HCT116 (cell line): Measurements from ENCODE around the gene FAM83E. TPM values are rescaled to one million over a fixed set of nuclear protein-coding genes. Genes with fewer than 3 reads are reported as not detected.

Source experiments
- ATAC-seq: fragments of 200-7000 bp; cut with Tn5 transposase; 2 replicates; pipeline ENCODE4 v1.9.1; 2020; ENCODE audit warnings: mild to moderate bottlenecking, moderate library complexity
- BruUV-seq: library from RNA; stranded (reverse); fragments of 400-500 nt; replicated peaks from 2 replicates; lab custom pipeline; 2021; lab: Mats Ljungman, UMichigan
- CTCF ChIA-PET: fragments of 300-600 bp; sonication (Branson Sonifier 250); formaldehyde crosslinking; loops from one replicate; lab custom pipeline; 2021; ENCODE audit warnings: antibody characterized with exemption; lab: Charles Lee
- POLR2A ChIA-PET: fragments of 300-600, 350-600 bp; sonication (Branson Sonifier 250); formaldehyde crosslinking; loops from one replicate; lab custom pipeline; 2021; ENCODE audit warnings: antibody characterized with exemption; lab: Charles Lee
- RAD21 ChIA-PET, 2 experiments: fragments of 300-600 bp; sonication (Branson Sonifier 250); formaldehyde crosslinking; loops; one replicate each; lab custom pipeline; 2023; ENCODE audit warnings: low total read pairs in 2 of 2; ENCODE audit not compliant: uncharacterized antibody in 2 of 2, unreplicated experiment in 2 of 2, low non-redundant PET in 1 of 2; lab: Charles Lee
- DNase-seq: peaks from one replicate; pipeline ENCODE4 v3.0.0-alpha.2; 2010; ENCODE audit warnings: low read depth, low spot score
- H2AFZ ChIP-seq: fragments of 200-600 bp; shearing (Covaris generic), sonication (generic); 2 replicates; pipeline ENCODE4 v1.6.1; 2017; ENCODE audit warnings: low read depth, mixed run types, mixed read lengths, antibody characterized with exemption, low read length; ENCODE audit not compliant: poor library complexity, severe bottlenecking
- H3K27ac ChIP-seq: 2 replicates; pipeline ENCODE4 v1.5.1; 2012; ENCODE audit warnings: low read depth, low read length
- H3K27me3 ChIP-seq: fragments of 200-600 bp; sonication (generic); 2 replicates; pipeline ENCODE4 v1.6.1; 2016; ENCODE audit warnings: mixed run types, low read length, mixed read lengths; ENCODE audit not compliant: insufficient read depth
- H3K36me3 ChIP-seq, 2 experiments: fragments of 200-500 bp in 1 of 2; fragments of 200-600 bp in 1 of 2; sonication (Bioruptor generic) in 1 of 2; sonication (generic) in 1 of 2; 2 replicates each; pipeline versions ENCODE4 v1.5.1 to v1.6.1; 2014 to 2016; ENCODE audit warnings: low read length in 2 of 2, inconsistent platforms in 1 of 2, mixed read lengths in 1 of 2, mixed run types in 1 of 2; ENCODE audit not compliant: insufficient read depth in 2 of 2, control insufficient read depth in 1 of 2
- H3K4me1 ChIP-seq, 2 experiments: fragments of 200-600 bp in 1 of 2; sonication (generic) in 1 of 2; 2 replicates each; pipeline versions ENCODE4 v1.5.1 to v1.6.1; 2012 to 2017; ENCODE audit warnings: low read length in 2 of 2, inconsistent platforms in 1 of 2, mild to moderate bottlenecking in 1 of 2, mixed read lengths in 1 of 2, mixed run types in 1 of 2, moderate library complexity in 1 of 2; ENCODE audit not compliant: insufficient read depth in 2 of 2, control insufficient read depth in 1 of 2
- H3K4me2 ChIP-seq: fragments of 200-600 bp; sonication (generic); 2 replicates; pipeline ENCODE4 v1.6.1; 2017; ENCODE audit warnings: mixed run types, low read length, mixed read lengths
- H3K4me3 ChIP-seq, 2 experiments: fragments of 200-600 bp in 1 of 2; sonication (generic) in 1 of 2; replicated peaks in 1 of 2; 2 replicates each; pipeline ENCODE4 v1.5.1; 2011 to 2016; ENCODE audit warnings: low read length in 2 of 2, control low read depth in 1 of 2, low read depth in 1 of 2, mild to moderate bottlenecking in 1 of 2, mixed read lengths in 1 of 2, mixed run types in 1 of 2
- H3K79me2 ChIP-seq: fragments of 200-600 bp; sonication (generic); 2 replicates; pipeline ENCODE4 v1.6.1; 2017; ENCODE audit warnings: mild to moderate bottlenecking, mixed run types, low read length, moderate library complexity, mixed read lengths; ENCODE audit not compliant: insufficient read depth
- H3K9ac ChIP-seq: fragments of 200-600 bp; sonication (generic); 2 replicates; pipeline ENCODE4 v1.6.1; 2016; ENCODE audit warnings: low read length, mixed read lengths
- H3K9me2 ChIP-seq: fragments of 200-600 bp; sonication (generic), shearing (Covaris generic); 2 replicates; pipeline ENCODE4 v1.6.1; 2017; ENCODE audit warnings: mixed run types, mild to moderate bottlenecking, moderate library complexity; ENCODE audit not compliant: insufficient read depth
- H3K9me3 ChIP-seq, 2 experiments: fragments of 200-500 bp in 1 of 2; fragments of 200-600 bp in 1 of 2; sonication (Bioruptor generic) in 1 of 2; sonication (generic) in 1 of 2; 2 replicates each; pipeline ENCODE4 v1.6.1; 2014 to 2017; ENCODE audit warnings: low read length in 2 of 2, mixed read lengths in 2 of 2, inconsistent platforms in 1 of 2, low read depth in 1 of 2, mild to moderate bottlenecking in 1 of 2, mixed run types in 1 of 2, moderate library complexity in 1 of 2; ENCODE audit not compliant: control insufficient read depth in 1 of 2, insufficient read depth in 1 of 2
- H4K20me1 ChIP-seq: fragments of 200-600 bp; sonication (generic), shearing (Covaris generic); 2 replicates; pipeline ENCODE4 v1.6.1; 2017; ENCODE audit warnings: mixed run types, mild to moderate bottlenecking, moderate library complexity; ENCODE audit not compliant: insufficient read depth
- CEBPB ChIP-seq: IDR thresholded peaks from 2 replicates; pipeline ENCODE4 v1.6.1; 2012; ENCODE audit warnings: low read depth
- JUND ChIP-seq: IDR thresholded peaks from 2 replicates; pipeline ENCODE4 v1.6.1; 2012
- POLR2AphosphoS5 ChIP-seq: IDR thresholded peaks from 2 replicates; pipeline ENCODE4 v1.6.1; 2011; ENCODE audit warnings: mild to moderate bottlenecking, low read depth, low read length, moderate library complexity
- RAD21 ChIP-seq: IDR thresholded peaks from 2 replicates; pipeline ENCODE4 v1.6.1; 2012; ENCODE audit warnings: low read depth, mild to moderate bottlenecking
- SRF ChIP-seq: IDR thresholded peaks from 2 replicates; pipeline ENCODE4 v1.6.1; 2012; ENCODE audit warnings: low read depth
- TCF7L2 ChIP-seq: IDR thresholded peaks from 2 replicates; pipeline ENCODE4 v1.7.0; 2011; ENCODE audit warnings: borderline replicate concordance, inconsistent platforms; ENCODE audit not compliant: insufficient read depth, insufficient read length; ENCODE audit errors: extremely low read depth
- YY1 ChIP-seq: IDR thresholded peaks from 2 replicates; pipeline ENCODE4 v1.6.1; 2011; ENCODE audit warnings: low read length, low read depth, moderate library complexity, mild to moderate bottlenecking; ENCODE audit not compliant: insufficient replicate concordance; ENCODE audit errors: extremely low read depth
- ZFX ChIP-seq: fragments of 450-650 bp; IDR thresholded peaks from 2 replicates; pipeline ENCODE4 v1.6.1; 2017
- intact Hi-C: fragments of 100-400 bp; cut with micrococcal nuclease; formaldehyde crosslinking; loops from 2 replicates; pipeline ENCODE4 v1.10.0; 2022
- total RNA-seq: library from RNA; stranded (reverse); gene quantifications from one replicate; pipeline ENCODE4 v1.2.1, GENCODE V29; 2021; ENCODE audit not compliant: unreplicated experiment
- TF ChIP-seq, protein P1 (sequence below), 3 experiments: fragments of 200-600 bp in 1 of 3; sonication (generic) in 1 of 3; IDR thresholded peaks in 2 of 3; conservative IDR thresholded peaks in 1 of 3; 2 replicates each; pipeline ENCODE4 v1.5.1; 2012 to 2017; ENCODE audit warnings: low read depth in 2 of 3, low read length in 2 of 3, antibody characterized with exemption in 1 of 3, borderline replicate concordance in 1 of 3, control low read depth in 1 of 3, mild to moderate bottlenecking in 1 of 3, mixed read lengths in 1 of 3, mixed run types in 1 of 3, moderate library complexity in 1 of 3; ENCODE audit not compliant: insufficient read depth in 1 of 3
- TF ChIP-seq, protein P2 (sequence below): IDR thresholded peaks from 2 replicates; pipeline ENCODE4 v1.6.1; 2011; ENCODE audit warnings: mild to moderate bottlenecking, low read length, moderate library complexity; ENCODE audit not compliant: insufficient replicate concordance; ENCODE audit errors: extremely low read depth

FAM83E gene
- total RNA-seq, 1 experiment from 2014 or later, result 6.8 TPM

DNA sequence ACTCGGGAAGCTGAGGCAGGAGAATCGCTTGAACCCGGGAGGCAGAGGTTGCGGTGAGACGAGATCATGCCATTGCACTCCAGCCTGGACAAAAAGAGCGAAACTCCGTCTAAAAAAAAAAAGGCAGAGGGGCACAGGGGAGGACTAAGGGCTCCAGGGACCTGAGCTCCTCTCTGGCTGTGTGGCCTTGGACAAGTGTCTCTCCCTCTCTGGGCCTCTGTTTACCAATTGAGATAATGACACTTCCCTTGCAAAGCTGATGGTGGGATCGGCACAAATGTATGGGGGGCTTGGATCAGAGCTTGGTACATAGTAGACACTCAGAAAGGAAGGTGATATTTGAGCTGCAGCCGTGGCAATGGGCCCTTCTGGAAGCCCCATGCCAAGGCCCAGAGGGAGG lies 19.7 kb downstream of the FAM83E start:
- Histone ChIP-seq H3K4me3 (no peak overlapping the region), H3K27ac (no peak overlapping the region), H3K4me1 (peaks cover 0 to 8% of the 10 kb centered on the region in 2 experiments; a peak in 2 of 4 replicates), H3K36me3 (no peaks in the 10 kb centered on the region), H3K9me3 (no peaks in the 10 kb centered on the region), H4K20me1 (no peaks in the 10 kb centered on the region), H3K9ac (no peak overlapping the region), H3K9me2 (no peaks in the 10 kb centered on the region), H3K79me2 (no peaks in the 10 kb centered on the region), H3K27me3 (no peaks in the 10 kb centered on the region), H3K4me2 (no peak overlapping the region), H2AFZ (no peak overlapping the region)
- DNase-seq, result no peak
- CTCF ChIA-PET, result interaction anchor here (0.7 to 1.1 kb wide), 2 partner anchors 14 to 105 kb away, joined by 3 to 5 read pairs; no protein-coding TSS in a partner anchor
- TF ChIP-seq, protein P1, sequence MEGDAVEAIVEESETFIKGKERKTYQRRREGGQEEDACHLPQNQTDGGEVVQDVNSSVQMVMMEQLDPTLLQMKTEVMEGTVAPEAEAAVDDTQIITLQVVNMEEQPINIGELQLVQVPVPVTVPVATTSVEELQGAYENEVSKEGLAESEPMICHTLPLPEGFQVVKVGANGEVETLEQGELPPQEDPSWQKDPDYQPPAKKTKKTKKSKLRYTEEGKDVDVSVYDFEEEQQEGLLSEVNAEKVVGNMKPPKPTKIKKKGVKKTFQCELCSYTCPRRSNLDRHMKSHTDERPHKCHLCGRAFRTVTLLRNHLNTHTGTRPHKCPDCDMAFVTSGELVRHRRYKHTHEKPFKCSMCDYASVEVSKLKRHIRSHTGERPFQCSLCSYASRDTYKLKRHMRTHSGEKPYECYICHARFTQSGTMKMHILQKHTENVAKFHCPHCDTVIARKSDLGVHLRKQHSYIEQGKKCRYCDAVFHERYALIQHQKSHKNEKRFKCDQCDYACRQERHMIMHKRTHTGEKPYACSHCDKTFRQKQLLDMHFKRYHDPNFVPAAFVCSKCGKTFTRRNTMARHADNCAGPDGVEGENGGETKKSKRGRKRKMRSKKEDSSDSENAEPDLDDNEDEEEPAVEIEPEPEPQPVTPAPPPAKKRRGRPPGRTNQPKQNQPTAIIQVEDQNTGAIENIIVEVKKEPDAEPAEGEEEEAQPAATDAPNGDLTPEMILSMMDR (IDR thresholded peaks at IDR 0.05 in 2 of 3, conservative IDR thresholded peaks at IDR 0.05 in 1 of 3; ENCODE audit: borderline replicate concordance in 1 of 3, insufficient read depth in 1 of 3, low read depth in 2 of 3, low read length in 2 of 3), result no peak
- TF ChIP-seq RAD21 (no peak), YY1 (no peak), TCF7L2 (no peak), ZFX (no peak), CEBPB (no peak), POLR2AphosphoS5 (no peak), JUND (no peak), SRF (no peak)
- TF ChIP-seq, protein P2, sequence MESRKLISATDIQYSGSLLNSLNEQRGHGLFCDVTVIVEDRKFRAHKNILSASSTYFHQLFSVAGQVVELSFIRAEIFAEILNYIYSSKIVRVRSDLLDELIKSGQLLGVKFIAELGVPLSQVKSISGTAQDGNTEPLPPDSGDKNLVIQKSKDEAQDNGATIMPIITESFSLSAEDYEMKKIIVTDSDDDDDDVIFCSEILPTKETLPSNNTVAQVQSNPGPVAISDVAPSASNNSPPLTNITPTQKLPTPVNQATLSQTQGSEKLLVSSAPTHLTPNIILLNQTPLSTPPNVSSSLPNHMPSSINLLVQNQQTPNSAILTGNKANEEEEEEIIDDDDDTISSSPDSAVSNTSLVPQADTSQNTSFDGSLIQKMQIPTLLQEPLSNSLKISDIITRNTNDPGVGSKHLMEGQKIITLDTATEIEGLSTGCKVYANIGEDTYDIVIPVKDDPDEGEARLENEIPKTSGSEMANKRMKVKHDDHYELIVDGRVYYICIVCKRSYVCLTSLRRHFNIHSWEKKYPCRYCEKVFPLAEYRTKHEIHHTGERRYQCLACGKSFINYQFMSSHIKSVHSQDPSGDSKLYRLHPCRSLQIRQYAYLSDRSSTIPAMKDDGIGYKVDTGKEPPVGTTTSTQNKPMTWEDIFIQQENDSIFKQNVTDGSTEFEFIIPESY, result no peak
- RAD21 ChIA-PET, result no interaction called here
- ATAC-seq, result no peak
- POLR2A ChIA-PET, result no interaction called here
- no TSS peak for BruUV-seq
- intact Hi-C loops, result no loop called here
